Tibial nerve (tissue), 4 donors: ENCODE results near the gene ADAT1. TPM values are rescaled to one million over a fixed set of nuclear protein-coding genes. Genes with fewer than 3 reads are reported as not detected.

ENCODE experiments used
- DNase-seq, 2 donors: peaks; one replicate each; pipeline ENCODE4 v3.0.0-alpha.2; 2019; ENCODE audit warnings: low spot score in 2 of 2
- H3K27ac ChIP-seq, 4 donors: fragments of 200-600 bp; sonication (generic) in 3 of 4; one replicate each; pipeline ENCODE4 v1.5.1; 2017 to 2019; ENCODE audit warnings: mild to moderate bottlenecking in 1 of 4
- H3K27me3 ChIP-seq, 2 donors: fragments of 200-600 bp; sonication (generic) in 1 of 2; one replicate each; pipeline versions ENCODE4 v1.5.1 to v1.6.0; 2017 to 2019
- H3K36me3 ChIP-seq, 3 donors: fragments of 200-600 bp; sonication (generic); one replicate each; pipeline ENCODE4 v1.5.1; 2018 to 2019
- H3K4me1 ChIP-seq, 4 donors: fragments of 200-600 bp; sonication (generic) in 3 of 4; one replicate each; pipeline ENCODE4 v1.5.1; 2017 to 2019
- H3K4me3 ChIP-seq, 4 donors: fragments of 200-600 bp; sonication (generic) in 3 of 4; one replicate each; pipeline ENCODE4 v1.5.1; 2017 to 2019; ENCODE audit warnings: mild to moderate bottlenecking in 1 of 4, moderate library complexity in 1 of 4
- H3K9me3 ChIP-seq, 4 donors: fragments of 200-600 bp; sonication (generic) in 3 of 4; one replicate each; pipeline ENCODE4 v1.5.1; 2017 to 2019
- EP300 ChIP-seq, 2 donors: sonication (generic); formaldehyde crosslinking; IDR thresholded peaks; one replicate each; pipeline ENCODE4 v1.6.1; 2017; ENCODE audit warnings: antibody characterized with exemption in 2 of 2, mild to moderate bottlenecking in 1 of 2
- POLR2A ChIP-seq, 2 donors: fragments of 450-650 bp; IDR thresholded peaks; one replicate each; pipeline ENCODE4 v1.6.1; 2017; ENCODE audit warnings: antibody characterized with exemption in 2 of 2, mild to moderate bottlenecking in 2 of 2, moderate library complexity in 2 of 2
- WGBS, 2 donors: methylation state at CpG; one replicate each; pipeline ENCODE4 v1.1.5; 2018; 5-methylcytosine and 5-hydroxymethylcytosine counted together
- total RNA-seq, 4 donors: library from RNA; depleted of rRNA; stranded (reverse); fragments of >200 nt; gene quantifications; one replicate each; pipeline ENCODE4 v1.1.0, GENCODE V29; 2016
- TF ChIP-seq, protein P1 (sequence below), 5 experiments: fragments of 200-600 bp in 3 of 5; fragments of 450-650 bp in 2 of 5; sonication (generic) in 3 of 5; IDR thresholded peaks; one replicate each; pipeline ENCODE4 v1.5.1; 2016 to 2019; ENCODE audit warnings: antibody characterized with exemption in 5 of 5, mild to moderate bottlenecking in 3 of 5, moderate library complexity in 2 of 5

Gene ADAT1, protein sequence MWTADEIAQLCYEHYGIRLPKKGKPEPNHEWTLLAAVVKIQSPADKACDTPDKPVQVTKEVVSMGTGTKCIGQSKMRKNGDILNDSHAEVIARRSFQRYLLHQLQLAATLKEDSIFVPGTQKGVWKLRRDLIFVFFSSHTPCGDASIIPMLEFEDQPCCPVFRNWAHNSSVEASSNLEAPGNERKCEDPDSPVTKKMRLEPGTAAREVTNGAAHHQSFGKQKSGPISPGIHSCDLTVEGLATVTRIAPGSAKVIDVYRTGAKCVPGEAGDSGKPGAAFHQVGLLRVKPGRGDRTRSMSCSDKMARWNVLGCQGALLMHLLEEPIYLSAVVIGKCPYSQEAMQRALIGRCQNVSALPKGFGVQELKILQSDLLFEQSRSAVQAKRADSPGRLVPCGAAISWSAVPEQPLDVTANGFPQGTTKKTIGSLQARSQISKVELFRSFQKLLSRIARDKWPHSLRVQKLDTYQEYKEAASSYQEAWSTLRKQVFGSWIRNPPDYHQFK
- total RNA-seq, result 10 to 100 TPM; 31.4 to 75.9 (median 50.7) TPM

DNA sequence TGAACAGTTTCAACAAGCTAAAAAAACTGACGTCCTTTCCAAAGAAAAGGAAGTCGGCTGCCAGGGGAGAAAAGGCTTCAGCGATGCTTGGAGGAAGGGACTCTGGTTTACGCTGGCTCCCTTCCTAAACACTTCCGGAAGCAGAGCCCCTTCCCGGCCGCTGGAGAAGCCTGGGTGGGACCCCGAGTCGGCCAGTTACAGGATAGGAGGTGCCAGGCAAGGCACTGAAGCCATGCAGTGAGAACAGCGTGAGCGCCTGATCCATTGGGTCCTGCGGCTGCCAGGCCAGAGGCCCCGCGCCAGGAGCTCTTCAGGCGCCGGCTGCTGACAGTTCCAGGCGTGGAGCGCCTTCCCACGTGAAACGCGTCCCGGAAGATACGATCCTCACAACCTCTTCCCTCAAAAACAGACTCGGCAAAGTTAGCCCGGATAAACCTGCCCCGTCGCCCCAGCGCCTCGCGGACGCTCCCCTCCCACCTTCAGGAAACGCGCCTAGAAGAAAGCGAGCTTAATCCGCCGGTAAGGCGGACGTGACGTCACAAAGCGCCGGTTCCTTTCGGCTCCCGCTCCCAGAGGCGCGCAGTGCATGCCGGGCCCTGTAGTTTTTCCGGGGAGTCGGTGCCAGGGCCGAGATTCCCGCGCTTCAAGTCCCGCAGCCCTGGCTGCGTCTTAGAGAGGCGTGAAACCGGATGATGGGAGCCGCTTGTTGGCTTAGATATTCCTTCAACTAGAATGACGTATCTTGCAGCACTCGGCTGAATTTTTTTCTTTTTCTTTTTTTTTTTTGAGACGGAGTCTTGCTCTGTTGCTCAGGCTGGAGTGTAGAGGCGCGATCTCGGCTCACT, at the start of gene ADAT1:
Gene ADAT1 (minus strand): TSS at position 521 of the 845 bp plus-strand sequence. CDS start 2,482 bp downstream, outside the sequence.
- H3K4me3 ChIP-seq, result peak within 1 kb of the TSS; percentile 67 to 84 (median 78)
- TF ChIP-seq POLR2A (IDR thresholded peaks at IDR 0.05), result peak; percentile 61 to 85
- TF ChIP-seq, protein P1, sequence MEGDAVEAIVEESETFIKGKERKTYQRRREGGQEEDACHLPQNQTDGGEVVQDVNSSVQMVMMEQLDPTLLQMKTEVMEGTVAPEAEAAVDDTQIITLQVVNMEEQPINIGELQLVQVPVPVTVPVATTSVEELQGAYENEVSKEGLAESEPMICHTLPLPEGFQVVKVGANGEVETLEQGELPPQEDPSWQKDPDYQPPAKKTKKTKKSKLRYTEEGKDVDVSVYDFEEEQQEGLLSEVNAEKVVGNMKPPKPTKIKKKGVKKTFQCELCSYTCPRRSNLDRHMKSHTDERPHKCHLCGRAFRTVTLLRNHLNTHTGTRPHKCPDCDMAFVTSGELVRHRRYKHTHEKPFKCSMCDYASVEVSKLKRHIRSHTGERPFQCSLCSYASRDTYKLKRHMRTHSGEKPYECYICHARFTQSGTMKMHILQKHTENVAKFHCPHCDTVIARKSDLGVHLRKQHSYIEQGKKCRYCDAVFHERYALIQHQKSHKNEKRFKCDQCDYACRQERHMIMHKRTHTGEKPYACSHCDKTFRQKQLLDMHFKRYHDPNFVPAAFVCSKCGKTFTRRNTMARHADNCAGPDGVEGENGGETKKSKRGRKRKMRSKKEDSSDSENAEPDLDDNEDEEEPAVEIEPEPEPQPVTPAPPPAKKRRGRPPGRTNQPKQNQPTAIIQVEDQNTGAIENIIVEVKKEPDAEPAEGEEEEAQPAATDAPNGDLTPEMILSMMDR (IDR thresholded peaks at IDR 0.05), result peak in 1 of 5 experiments; percentile 23
- peak; percentile 85 to 96 for TF ChIP-seq EP300 (IDR thresholded peaks at IDR 0.05)
- DNase-seq, result peak; percentile 94 to 96
- H3K36me3 ChIP-seq, result peaks cover 0 to 53% (median 0%) of the 10 kb centered on the region in 3 donors
- H3K27me3 ChIP-seq, result no peaks in the 10 kb centered on the region
- 0 to 1% methylated on average over 48 to 59 of the region's 62 CpGs for WGBS, 2 donors
- no peaks in the 10 kb centered on the region for H3K9me3 ChIP-seq
- H3K4me1 ChIP-seq, result peaks cover 0 to 26% (median 14%) of the 10 kb centered on the region in 4 donors
- peak within 1 kb of the TSS; percentile 83 to 96 (median 94) for H3K27ac ChIP-seq

DNA sequence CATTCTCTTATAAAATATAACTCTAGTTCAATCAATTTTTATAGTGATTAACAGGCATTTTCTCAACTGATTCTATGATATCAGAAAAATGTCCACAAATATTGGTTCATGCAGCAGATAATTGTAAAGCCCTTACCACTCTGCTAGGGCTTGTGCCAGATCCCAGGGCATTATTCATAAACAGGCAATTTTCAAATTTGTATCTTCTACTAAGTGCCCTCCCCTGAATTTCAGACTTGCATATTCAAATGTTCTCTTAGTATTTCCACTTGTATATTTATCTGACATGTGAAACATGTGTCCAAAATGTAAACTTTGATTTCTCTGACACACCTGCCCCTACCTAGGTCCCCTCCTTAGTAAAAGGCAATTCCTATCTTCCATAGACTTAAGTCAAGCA, 44.4 kb upstream of the ADAT1 start:
- Histone ChIP-seq H3K27ac (no peak overlapping the region), H3K36me3 (peaks cover 0 to 4% (median 0%) of the 10 kb centered on the region in 3 donors), H3K4me1 (no peaks in the 10 kb centered on the region), H3K27me3 (no peaks in the 10 kb centered on the region), H3K9me3 (no peaks in the 10 kb centered on the region), H3K4me3 (no peak overlapping the region)
- DNase-seq, result no peak
- TF ChIP-seq, protein P1 (IDR thresholded peaks at IDR 0.05), result no peak
- TF ChIP-seq EP300 (IDR thresholded peaks at IDR 0.05) (no peak), POLR2A (IDR thresholded peaks at IDR 0.05) (no peak)

DNA sequence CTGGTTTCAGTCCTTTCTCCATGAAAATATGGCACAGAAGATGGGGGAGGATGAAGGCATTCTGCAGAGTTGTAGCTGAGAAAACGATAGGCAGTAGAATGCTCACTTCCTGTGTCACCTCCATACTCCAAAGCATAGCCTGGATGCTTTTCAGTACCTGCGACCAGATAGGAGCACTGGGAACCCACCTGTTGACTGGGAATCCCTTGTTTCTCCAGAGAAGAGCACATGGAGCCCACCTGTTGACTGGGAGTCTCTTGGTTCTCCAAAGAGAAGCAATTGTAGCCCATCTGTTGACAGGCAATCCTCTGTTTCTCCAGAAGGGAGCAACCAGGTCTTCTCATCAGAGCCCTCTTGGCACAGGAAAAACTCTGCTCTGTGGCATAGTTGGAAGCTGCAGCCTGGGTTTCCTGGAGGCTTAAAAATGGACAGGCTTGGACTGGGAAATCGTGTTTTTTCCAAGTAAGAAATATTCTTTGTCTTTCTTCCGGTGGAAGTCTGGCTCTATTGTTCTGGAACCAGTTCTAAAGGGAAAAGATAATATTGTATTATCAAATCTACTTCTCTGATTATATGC, 37.7 kb upstream of the ADAT1 start:
- 73 to 81% methylated on average over 4 of the region's 4 CpGs for WGBS, 2 donors
- Histone ChIP-seq H3K9me3 (no peaks in the 10 kb centered on the region), H3K27ac (no peak overlapping the region), H3K36me3 (peaks cover 0 to 62% (median 8%) of the 10 kb centered on the region in 3 donors), H3K27me3 (no peaks in the 10 kb centered on the region), H3K4me3 (no peak overlapping the region), H3K4me1 (peaks cover 0 to 8% (median 0%) of the 10 kb centered on the region in 4 donors)
- no peak for DNase-seq
- TF ChIP-seq EP300 (IDR thresholded peaks at IDR 0.05) (no peak), POLR2A (IDR thresholded peaks at IDR 0.05) (no peak)
- TF ChIP-seq, protein P1 (IDR thresholded peaks at IDR 0.05), result no peak

DNA sequence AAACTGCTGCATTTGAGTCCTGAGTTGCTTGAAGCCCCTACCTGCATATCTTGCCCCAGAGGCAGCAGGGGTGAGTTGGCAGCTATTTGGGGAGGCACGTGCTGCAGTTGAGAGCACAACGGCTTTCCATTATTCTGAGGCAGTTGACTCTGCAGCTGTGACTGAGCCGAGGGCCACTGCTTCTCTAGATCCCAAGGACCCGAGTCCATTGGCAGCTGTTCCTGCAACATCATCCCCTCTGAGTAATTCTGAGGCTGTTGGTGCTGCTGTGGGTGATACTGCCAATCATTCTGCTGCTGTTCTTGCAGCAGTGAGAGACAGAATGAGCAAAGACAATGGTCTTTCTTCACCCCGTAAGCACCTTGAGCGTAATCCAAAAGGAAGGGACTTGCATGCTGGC, 37.2 kb upstream of the ADAT1 start:
- H3K9me3 ChIP-seq, result no peaks in the 10 kb centered on the region
- H3K27me3 ChIP-seq, result no peaks in the 10 kb centered on the region
- no peak overlapping the region for H3K4me3 ChIP-seq
- no peak for DNase-seq
- 90 to 97% methylated on average over 6 of the region's 6 CpGs for WGBS, 2 donors
- H3K36me3 ChIP-seq, result peaks cover 0 to 67% (median 13%) of the 10 kb centered on the region in 3 donors
- H3K27ac ChIP-seq, result no peak overlapping the region
- TF ChIP-seq, protein P1 (IDR thresholded peaks at IDR 0.05), result no peak
- TF ChIP-seq POLR2A (IDR thresholded peaks at IDR 0.05) (no peak), EP300 (IDR thresholded peaks at IDR 0.05) (no peak)
- peaks cover 0 to 8% (median 0%) of the 10 kb centered on the region in 4 donors for H3K4me1 ChIP-seq
